ENCODE results near the gene SLC10A2. TPM values are rescaled to one million over a fixed set of nuclear protein-coding genes. Genes with fewer than 3 reads are reported as not detected.

Gene SLC10A2
- polyA plus RNA-seq, 1 donor (not counting 4 experiments of a cell fraction or from before 2014, with no cell fraction given): 0.39 TPM

GRCh38 chr13:103022336-103022735 is 43.9 kb downstream of the SLC10A2 start:
- peak; percentile 78 for FAIRE-seq
- Histone ChIP-seq H3K79me2 (ENCODE audit: control insufficient read depth, insufficient read depth, low read length) (no peaks in the 10 kb centered on the region), H3K4me3 (ENCODE audit: control insufficient read depth in 2 of 3, extremely low read depth in 1 of 3, insufficient read depth in 2 of 3, low read depth in 1 of 3, low read length in 3 of 3) (no peak overlapping the region)

GRCh38 chr13:103018556-103018955 is 47.7 kb downstream of the SLC10A2 start:
- dilution Hi-C loops (cut with MboI; ENCODE audit: extremely low pct_ligation_motif_present, low sequenced_read_pairs): no loop called here
- FAIRE-seq: no peak
- no peaks in the 10 kb centered on the region for H3K27me3 ChIP-seq (ENCODE audit: control insufficient read depth, extremely low read depth, insufficient read depth, low read length)

More at GRCh38 chr13:103022336-103022735, 43.9 kb downstream of the SLC10A2 start:
- Histone ChIP-seq H3K9ac (ENCODE audit: control insufficient read depth, extremely low read depth, insufficient read depth, low read length) (no peak overlapping the region), H4K20me1 (ENCODE audit: control insufficient read depth, extremely low read depth, insufficient read depth, low read length) (no peaks in the 10 kb centered on the region), H3K9me3 (ENCODE audit: control insufficient read depth, low read depth, low read length) (no peaks in the 10 kb centered on the region), H3K4me2 (ENCODE audit: control insufficient read depth, extremely low read depth, insufficient read depth, low read depth, low read length) (peak overlapping the region; percentile 34), H3K27me3 (ENCODE audit: control insufficient read depth, extremely low read depth, insufficient read depth, low read length) (no peaks in the 10 kb centered on the region), H3K9me1 (ENCODE audit: control insufficient read depth, extremely low read depth, insufficient read depth, low read length) (no peaks in the 10 kb centered on the region), H3K4me1 (ENCODE audit: control insufficient read depth, extremely low read depth, insufficient read depth, low read length) (no peaks in the 10 kb centered on the region), H3K27ac (ENCODE audit: control insufficient read depth, insufficient read depth, low read length) (no peak overlapping the region), H2AFZ (ENCODE audit: control insufficient read depth, low read length) (peak overlapping the region; percentile 85), H3K36me3 (ENCODE audit: control insufficient read depth in 2 of 2, extremely low read depth in 1 of 2, insufficient read depth in 2 of 2, low read length in 2 of 2) (no peaks in the 10 kb centered on the region)
- dilution Hi-C loops (cut with MboI; ENCODE audit: extremely low pct_ligation_motif_present, low sequenced_read_pairs): no loop called here
- no peak for DNase-seq (ENCODE audit: low read depth, low spot score)
- no peak for TF ChIP-seq EZH2 (IDR thresholded peaks at IDR 0.05; ENCODE audit: low read length)
- no peak for TF ChIP-seq CTCF (optimal IDR thresholded peaks at IDR 0.05 in 1 of 3, IDR thresholded peaks at IDR 0.05 in 1 of 3, conservative IDR thresholded peaks at IDR 0.05 in 1 of 3; ENCODE audit: extremely low read depth in 1 of 3, insufficient read depth in 2 of 3, low read length in 3 of 3)

More at GRCh38 chr13:103018556-103018955, 47.7 kb downstream of the SLC10A2 start:
- Histone ChIP-seq H3K9me1 (ENCODE audit: control insufficient read depth, extremely low read depth, insufficient read depth, low read length) (no peaks in the 10 kb centered on the region), H3K4me1 (ENCODE audit: control insufficient read depth, extremely low read depth, insufficient read depth, low read length) (no peaks in the 10 kb centered on the region), H2AFZ (ENCODE audit: control insufficient read depth, low read length) (no peak overlapping the region), H3K9me3 (ENCODE audit: control insufficient read depth, low read depth, low read length) (no peaks in the 10 kb centered on the region), H3K4me3 (ENCODE audit: control insufficient read depth in 2 of 3, extremely low read depth in 1 of 3, insufficient read depth in 2 of 3, low read depth in 1 of 3, low read length in 3 of 3) (no peak overlapping the region), H3K27ac (ENCODE audit: control insufficient read depth, insufficient read depth, low read length) (no peak overlapping the region), H3K79me2 (ENCODE audit: control insufficient read depth, insufficient read depth, low read length) (no peaks in the 10 kb centered on the region), H3K9ac (ENCODE audit: control insufficient read depth, extremely low read depth, insufficient read depth, low read length) (no peak overlapping the region), H4K20me1 (ENCODE audit: control insufficient read depth, extremely low read depth, insufficient read depth, low read length) (no peaks in the 10 kb centered on the region), H3K4me2 (ENCODE audit: control insufficient read depth, extremely low read depth, insufficient read depth, low read depth, low read length) (no peak overlapping the region), H3K36me3 (ENCODE audit: control insufficient read depth in 2 of 2, extremely low read depth in 1 of 2, insufficient read depth in 2 of 2, low read length in 2 of 2) (no peaks in the 10 kb centered on the region)
- TF ChIP-seq EZH2 (IDR thresholded peaks at IDR 0.05; ENCODE audit: low read length) (no peak), CTCF (optimal IDR thresholded peaks at IDR 0.05 in 1 of 3, IDR thresholded peaks at IDR 0.05 in 1 of 3, conservative IDR thresholded peaks at IDR 0.05 in 1 of 3; ENCODE audit: extremely low read depth in 1 of 3, insufficient read depth in 2 of 3, low read length in 3 of 3) (no peak)
- no peak for DNase-seq (ENCODE audit: low read depth, low spot score)

All from keratinocyte (primary cell).